Stimulated activated CD8-positive, alpha-beta memory T cell treated with anti-CD3 and anti-CD28 coated beads, Interleukin-15, amount 100 ng/mL, for 1 hour (primary cell): ENCODE measurements around the gene USH2A.

Experiments used
- DNase-seq: peaks from one replicate; pipeline ENCODE4 v3.0.0-alpha.2; 2020; ENCODE audit warnings: low read depth

Gene USH2A

DNA sequence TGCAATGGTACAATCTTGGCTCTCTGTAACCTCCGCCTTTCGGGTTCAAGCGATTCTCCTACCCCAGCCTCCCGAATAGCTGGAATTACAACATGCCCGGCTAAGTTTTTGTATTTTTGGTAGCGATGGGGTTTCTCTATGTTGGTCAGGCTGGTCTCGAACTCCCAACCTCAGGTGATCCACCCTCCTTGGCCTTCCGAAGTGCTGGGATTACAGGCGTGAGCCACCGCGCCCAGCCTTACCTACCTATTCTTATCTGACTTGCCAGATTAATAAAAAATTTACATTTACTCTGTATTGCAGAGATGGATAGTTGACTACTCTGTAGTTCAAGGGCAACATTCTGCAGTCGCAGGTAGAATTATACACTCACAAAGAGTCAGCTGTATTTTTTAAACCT lies 496.6 kb downstream of the USH2A start:
- DNase-seq = no peak

DNA sequence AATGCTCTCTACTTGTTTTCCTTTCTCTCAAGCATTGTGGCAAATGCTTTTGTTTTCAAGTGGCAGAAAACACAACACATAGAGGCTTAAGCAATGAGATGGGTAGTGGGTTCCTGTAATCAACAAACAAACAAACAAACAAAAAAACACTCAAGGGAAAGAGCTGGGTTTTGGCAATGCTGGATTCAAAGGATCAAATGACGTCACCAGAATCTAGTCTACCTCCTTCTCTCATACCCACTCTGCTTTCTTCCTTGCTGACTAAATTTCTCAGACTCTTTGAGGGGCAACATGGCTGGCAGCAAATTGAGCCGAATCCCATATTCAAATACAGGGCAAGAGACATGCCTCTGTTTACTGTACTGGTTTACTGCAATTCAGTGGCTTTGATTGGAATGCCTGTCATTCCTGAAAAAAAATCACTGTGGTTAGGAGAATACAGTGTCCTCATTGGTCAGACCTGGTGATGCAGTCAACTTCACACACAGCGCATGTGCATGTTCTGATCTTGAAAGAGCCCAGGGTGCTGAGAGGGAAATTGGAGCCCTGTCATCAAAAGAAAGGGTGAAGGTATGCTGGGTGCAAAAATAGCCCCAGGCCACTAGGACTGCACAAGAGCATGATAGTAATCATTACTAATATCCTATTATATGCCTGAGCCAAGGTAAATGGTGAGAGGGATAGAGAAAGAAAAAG lies 500.0 kb downstream of the USH2A start:
- DNase-seq = no peak

DNA sequence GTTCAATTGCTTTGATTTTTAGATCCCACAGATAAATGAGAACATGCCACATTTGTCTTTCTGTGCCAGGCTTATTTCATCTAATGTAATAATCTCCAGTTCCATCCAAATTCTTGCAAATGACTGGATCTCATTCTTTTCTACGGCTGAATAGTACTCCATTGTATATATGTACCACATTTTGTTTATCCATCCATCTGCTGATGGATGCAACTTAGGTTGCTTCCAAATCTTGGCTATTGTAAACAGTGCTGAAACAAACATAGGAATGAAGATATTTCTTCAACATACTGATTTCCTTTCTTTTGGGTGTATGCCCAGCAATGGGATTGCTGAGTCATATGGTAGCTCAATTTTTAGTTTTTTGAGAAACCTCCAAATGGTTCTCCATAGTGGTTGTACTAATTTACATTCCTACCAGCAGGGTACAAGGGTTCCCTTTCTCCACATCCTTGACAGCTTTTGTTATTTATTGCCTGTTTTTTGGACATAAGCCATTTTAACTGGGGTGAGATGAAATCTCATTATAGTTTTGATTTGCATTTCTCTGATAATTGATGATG lies 511.8 kb downstream of the USH2A start:
- DNase-seq = no peak

DNA sequence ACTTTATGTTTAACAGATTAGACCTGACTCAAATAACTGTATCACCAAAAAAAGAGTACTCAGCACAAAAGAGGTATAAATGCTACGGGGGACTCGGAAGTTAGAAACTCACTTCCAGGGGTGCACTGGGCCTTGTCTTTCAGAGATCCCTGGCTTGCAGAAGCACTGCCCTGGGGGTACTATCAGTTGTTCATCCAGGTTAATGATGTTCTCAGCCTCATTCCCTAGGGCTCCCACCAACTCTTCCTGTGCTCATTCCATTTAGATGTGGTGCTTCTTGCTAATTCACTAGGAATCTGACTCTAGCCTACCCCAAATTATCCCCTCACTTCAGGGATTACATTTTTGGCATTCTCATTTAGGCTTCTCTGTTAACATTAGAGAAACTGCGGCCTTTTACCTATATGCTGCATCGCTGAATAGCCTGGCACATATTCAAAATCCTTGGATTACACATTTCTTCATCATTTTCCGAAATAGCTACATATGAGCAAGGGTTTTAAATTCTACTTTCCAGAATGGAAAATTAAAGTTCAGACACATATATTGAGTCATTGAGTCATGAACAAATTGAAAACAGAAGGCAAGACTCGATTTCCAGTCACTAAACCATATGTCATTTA lies 517.6 kb downstream of the USH2A start:
- no peak for DNase-seq

DNA sequence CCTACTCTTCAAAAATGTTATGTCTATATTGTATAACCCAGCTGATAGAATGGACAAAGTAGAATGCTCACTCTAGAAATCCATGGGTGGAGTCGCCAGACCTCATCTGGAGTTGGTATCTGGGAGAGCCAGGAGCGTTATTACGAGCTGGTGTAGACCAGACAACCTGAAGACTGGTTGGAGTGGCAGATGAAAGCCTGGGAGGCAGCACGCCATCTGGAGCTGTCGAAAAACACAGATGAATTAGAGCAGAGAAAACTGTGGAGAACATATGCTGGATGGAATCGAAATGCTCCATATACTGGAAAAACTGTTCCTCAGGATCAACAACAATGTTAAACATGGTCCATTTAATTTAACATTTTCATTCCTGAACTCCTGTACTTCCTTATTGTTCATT lies 522.6 kb downstream of the USH2A start:
- DNase-seq = no peak

DNA sequence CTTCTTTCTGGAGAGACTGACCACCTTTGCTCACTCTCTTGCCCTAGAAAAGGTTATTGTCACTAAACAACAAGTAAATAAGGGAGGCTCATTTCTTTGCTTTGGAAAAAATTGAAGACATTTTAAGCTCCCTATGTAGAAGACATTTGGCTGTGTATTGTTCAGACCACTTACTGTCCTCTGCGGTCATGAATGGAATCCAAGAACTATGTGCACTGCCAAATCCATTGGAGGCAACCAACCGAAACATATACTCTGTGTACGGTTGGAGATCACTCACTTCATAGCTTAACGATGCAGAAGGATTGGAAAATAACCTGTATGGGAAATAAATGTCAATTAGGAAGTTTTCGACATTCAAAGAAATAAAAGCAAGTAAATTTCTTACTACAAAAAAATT lies 523.3 kb downstream of the USH2A start:
- DNase-seq = no peak

DNA sequence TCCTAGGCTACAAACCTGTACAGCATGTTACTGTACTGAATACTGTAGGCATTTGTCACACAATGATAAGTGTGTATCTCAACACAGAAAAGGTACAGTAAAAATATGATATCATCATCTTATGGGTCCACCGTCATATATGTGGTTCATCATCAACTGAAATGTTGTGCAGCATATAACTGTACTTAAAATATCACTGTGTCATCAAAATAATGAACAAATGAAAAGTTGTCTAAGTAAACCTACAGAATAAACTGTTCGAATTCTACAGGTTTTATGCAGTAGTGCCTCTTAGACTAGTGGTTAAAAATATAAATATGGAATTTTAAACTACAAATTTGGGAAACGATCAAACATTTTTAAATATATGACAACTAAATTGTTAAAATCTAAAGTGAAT lies 527.4 kb downstream of the USH2A start:
- no peak for DNase-seq

DNA sequence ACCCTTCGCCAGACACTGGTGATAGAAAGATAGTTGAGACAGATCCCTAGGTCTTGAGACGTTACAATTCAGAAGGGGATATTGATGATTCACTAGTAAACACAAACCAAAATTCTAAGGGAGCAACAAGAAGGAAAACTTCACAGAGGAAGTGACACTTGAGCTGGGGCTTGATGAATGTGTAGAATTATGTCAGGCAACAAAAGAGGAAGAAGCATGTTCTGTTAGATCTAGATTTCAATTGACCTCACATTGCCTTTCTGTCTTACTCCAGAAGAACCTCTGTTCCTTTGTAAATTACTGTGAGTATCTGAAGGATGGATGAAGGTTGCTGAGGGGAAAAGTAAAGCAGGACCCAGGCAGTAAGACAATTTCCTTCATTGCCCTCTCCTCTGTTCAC lies 528.0 kb downstream of the USH2A start:
- no peak for DNase-seq

DNA sequence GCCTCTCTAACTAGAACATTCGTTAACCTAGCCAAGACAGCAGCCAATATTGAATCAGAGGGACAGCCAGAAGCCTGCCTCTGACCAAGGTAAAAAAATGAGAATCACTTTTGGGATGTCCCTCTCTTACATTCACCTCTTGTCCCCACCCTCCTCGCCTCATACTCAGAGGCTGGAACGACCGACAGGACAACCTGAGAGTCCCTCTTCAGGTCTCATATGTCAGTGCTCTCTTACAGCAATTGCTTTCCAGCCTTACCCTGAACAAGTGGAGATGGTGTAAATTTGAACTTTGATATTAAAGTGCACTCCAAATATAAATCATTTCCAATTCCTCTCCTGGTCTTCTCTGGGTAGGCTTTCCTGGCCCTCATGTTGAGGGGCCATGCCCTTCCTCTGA lies 528.6 kb downstream of the USH2A start:
- no peak for DNase-seq

DNA sequence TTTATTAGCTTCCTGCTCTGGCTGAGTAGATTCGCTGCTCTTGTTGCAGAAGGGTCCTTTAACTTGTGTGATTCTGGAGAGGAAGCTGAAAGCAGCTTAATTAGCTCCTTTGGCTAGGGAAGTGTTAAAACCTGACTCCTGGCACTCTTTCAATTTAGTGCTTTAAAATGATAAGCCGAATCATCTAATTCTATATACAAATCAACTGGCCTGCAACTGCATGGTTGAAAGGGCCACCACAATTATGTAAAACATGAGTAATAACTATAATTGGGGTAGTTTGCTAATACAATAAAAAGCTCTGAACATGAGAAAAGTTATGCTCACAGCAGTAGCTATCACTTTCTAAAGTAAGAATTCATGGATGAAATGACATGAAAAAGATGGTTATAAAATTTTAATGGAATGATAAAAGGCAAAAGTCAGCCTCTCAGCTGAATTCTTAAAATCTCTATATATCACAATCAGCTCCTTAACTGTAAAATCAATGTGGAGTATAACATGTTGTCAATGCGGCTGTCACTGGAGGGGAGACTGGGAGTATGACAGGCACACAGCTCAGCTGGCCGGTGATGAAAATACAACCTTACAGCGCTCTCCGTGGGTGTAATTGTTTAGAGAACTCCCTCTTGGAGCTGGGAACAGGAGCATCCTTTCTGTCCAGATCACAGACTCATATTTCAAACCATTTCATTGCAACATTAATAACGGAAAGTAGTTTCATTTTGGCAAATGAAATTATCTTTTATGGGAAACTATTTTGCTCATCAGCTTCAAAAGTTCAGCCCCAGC lies 531.8 kb downstream of the USH2A start:
- no peak for DNase-seq

DNA sequence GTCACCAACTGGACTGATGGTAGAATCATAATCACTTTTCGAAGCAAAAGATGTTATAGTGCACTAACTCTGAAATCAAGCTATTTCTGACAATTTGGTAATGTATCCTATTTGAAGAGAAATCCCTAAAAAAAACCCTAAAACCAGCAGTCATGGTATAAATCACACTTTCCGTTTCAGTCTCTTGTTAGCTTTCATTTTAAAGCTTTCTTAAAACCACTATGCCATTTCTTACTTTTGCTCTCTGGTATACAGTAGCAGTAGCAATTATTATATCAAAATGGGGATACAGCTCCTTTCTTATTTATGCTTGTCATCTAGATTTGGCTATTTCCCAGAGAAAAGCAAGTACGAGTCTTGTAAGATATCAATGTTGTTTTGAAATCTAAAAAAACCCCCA lies 532.8 kb downstream of the USH2A start:
- DNase-seq = no peak

DNA sequence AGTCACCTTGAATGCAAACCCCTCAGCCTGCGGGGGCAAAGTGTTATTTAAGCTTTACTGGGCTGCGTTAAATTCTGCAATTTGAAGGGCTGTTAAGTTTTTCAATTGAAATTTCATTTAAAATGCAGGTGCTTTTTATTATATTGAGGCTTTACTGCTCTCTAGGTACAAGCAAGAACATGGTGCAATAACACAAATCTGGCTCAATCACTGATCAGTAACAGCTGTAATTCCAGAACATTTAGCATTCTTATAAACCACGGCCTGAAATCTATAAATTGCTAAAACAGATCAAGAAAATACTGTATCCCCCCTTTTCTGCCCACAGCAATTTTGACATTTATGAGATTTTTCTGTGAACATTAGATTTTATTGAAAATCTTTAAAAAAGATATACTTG lies 533.4 kb downstream of the USH2A start:
- no peak for DNase-seq

DNA sequence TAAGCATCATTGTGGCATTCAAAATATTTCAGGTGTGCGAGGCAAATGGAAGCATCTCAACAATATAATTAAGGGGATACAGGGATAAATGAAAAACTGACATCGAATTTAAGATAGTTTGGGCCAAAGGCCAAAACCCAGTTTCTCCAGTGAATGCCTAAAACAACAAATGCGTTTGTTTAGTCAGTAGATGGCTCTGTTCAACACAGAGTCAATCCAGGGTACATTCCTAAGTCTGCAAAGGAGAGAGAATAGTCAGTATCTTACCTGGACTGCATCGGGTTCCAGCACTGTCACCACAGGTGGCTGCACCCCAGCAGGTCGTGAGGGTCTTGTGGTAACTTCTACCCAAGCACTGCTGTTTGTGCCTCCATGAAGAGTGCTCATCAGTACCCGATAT lies 535.1 kb downstream of the USH2A start:
- no peak for DNase-seq

DNA sequence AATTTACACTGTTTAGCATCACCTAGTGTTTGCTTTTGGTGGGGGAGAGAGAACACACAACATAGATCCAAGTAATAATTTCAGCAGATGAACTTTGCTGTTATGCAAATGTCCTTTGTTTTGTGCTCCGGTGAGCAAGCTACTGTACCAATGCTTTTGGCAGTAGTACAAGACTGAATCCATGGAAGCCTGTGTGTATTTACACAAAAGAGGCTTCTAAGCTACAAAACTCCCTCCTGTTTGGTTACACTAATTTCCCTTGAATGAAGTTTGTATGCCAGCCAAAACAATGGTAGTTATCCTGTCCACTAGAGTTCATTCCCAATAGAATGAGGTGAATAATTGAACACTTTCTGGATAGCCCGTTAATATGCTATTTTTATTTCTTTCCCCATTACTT lies 535.6 kb downstream of the USH2A start:
- no peak for DNase-seq

DNA sequence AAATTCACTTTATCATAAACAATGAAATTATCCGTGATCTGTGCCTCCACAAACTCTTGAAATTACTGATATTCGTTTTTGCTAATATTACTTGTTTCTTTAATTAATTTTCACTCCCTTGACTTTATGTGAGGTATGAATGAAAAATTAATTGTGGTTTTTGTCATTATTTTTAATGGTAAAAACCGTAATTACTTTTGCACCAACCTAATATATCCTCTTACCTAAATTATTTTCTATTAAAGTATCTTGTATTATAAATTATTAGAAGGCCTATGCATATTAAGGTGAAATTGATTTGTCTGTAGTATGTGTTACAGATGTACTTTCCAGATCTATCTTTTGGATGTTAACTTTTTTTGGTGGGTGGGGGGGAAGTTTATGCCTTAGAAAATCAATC lies 540.2 kb downstream of the USH2A start:
- DNase-seq = no peak

DNA sequence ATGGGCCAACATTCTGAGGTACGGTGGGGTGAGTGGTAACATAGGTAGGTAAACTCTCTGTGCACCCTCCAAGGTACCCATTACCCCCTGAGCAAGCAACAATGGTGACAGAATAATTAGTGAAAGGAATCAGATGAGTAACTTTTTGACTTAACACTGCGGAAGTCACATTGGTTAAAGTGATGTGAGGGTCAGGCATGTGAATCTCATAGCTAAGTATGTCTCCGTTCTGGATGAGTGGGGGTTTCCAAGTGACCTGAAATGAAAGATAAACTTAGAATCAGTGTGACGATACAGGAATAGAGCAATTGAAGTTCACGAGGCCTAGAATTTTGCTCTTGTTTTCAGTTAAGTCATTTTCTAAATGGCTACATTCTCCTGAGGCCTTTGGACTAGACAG lies 544.4 kb downstream of the USH2A start:
- DNase-seq = no peak

DNA sequence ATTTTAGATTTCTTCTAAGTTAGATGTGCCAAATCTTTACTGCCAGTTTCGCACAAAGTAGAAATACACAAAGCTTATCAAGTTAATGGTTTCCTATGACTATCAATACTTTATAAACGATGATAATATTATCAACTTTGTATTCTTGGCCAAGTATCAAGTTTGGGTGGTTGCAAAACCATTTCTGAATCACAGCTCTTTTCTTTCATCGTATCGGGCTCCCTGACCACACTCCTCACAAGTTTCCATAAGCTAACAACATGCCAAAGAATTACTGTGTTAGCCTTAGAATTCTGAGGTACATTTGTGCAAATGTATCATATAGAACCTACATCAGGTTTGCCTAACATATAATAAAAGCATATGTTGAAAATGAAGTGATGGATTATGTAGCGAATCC lies 545.1 kb downstream of the USH2A start:
- DNase-seq = no peak

DNA sequence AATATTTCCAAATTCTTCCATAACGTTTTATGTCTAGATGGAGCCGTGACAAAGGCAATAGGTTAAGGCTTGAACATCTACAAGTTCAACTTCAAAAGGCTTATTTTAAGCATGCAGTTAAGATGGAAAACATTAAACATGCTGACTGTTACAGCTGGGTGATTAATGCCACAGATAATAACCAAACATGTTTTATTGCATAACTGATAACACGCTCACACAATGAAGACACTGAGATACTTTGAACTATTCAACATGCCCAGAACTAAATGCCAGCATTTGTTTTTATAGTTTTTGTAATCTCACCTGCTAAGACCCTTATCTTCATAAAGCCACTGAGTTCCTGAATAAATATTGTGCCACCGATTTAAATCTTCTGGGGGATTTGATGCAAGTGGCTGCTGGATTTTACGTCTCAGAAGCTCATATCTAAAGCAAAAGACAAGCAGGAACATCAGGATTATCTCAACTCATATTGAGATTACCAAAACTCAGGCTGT lies 545.7 kb downstream of the USH2A start:
- DNase-seq = no peak

DNA sequence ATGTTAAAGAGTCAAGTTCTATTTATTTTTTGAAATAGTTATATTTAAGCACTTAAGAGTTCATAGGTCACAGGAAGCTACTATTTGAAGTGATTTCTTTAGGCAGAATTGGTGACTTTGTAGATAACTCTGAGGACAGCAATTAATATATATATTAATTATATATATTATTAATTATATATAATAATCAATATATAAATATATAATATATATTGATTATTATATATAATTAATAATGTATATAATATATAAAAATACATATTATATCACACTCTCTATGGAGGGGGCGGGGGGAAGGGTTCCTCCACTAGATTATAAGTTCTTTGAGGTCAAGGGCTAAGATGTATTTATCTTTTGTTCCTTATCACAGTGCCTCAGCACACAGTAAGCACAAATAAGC lies 547.5 kb downstream of the USH2A start:
- DNase-seq = no peak

DNA sequence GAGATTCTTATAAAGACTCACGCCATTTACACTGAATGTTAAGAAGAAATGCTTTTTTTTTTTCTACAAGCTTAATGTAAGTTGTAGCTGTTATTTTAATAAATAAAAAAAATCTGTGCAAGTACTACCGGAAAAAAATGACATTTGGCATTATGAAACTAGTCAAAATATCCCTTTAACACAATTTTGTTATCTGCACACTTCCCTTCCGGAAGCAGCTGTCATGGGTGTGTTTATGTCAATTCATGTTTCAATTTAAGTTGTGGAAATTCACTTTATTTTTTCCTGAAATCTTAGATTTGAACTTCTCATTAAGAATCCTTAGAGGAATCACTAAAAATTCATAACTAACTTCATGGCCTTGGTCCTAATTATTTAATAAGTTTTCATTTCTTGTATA lies 548.0 kb downstream of the USH2A start:
- DNase-seq = no peak

DNA sequence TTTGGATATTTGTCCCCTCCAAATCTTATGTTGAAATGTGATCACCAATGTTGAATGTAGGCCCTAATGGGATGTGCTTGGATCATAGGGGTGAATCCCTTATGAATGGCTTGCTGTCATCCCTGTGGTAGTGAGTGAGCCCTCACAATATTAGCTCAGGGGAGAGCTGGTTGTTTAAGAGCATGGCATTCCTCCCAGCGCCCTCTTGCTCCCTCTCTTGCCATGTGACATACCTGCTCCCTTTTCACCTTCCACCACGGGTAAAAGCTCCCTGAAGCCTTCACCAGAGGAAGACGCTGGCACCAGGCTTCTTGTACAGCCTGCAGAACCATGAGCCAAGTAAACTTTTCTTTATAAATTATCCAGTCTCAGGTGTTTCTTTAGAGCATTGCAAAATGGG lies 550.6 kb downstream of the USH2A start:
- no peak for DNase-seq

DNA sequence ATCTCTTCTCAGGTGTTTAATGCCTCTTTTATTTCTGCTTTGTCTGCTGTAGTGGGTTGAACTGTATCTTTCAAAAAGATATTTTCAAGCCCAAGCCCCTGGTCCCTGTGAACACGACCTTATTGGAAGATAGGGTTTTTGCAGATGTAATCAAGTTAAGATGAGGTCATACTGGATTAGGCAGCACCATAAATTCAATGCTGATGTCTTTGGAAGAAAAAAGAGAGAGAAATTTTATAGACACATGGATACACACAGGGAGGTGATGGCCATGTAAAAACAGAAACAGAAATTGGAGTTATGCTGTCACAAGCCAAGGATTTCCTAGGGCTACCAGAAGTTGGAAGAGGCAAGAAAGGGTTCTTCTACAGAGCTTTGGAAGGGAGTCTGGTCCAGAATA lies 554.7 kb downstream of the USH2A start:
- no peak for DNase-seq

DNA sequence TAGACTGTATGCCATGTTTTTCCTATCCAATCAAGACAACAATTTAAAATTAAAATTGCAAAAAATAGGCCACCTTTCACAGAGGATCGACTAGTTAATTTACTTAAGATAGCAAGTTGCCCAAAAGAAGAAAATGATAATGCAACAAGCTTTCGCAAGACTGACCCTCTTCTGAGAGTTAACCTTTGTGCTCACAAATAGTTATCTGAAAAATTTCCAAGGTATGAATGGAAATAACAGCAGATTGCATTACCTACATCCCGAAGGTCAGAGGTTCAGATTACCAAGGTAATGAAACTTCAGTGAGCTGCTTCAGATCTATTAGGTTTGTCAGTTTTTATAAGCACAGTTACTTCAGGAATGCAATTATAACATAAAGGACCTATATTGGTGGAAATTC lies 558.2 kb downstream of the USH2A start:
- DNase-seq = no peak
